Activated CD8-positive, alpha-beta memory T cell treated with anti-CD3 and anti-CD28 coated beads, Interleukin-2, amount 10 ng/mL, durations not matched to agents 7 days and 5 days (primary cell): ENCODE results near the gene ATF7IP. TPM values are rescaled to one million over a fixed set of nuclear protein-coding genes. Genes with fewer than 3 reads are reported as not detected.

ENCODE experiments used
- ATAC-seq: fragments of 150-1000 bp; cut with Tn5 transposase; one replicate; pipeline ENCODE4 v1.10.0; 2021; ENCODE audit warnings: moderate library complexity
- CTCF ChIA-PET: fragments of 350-600 bp; sonication (Branson Sonifier 250); formaldehyde crosslinking; loops from one replicate; lab custom pipeline; 2021; ENCODE audit warnings: antibody characterized with exemption; lab: Charles Lee
- DNase-seq: peaks from one replicate; pipeline ENCODE4 v3.0.0-alpha.2; 2020
- H3K27ac Mint-ChIP-seq: one replicate; pipeline ENCODE4 v1.8.0; 2021; ENCODE audit warnings: mild to moderate bottlenecking, mixed read lengths
- H3K27me3 Mint-ChIP-seq: one replicate; pipeline ENCODE4 v1.8.0; 2021; ENCODE audit warnings: mixed read lengths
- H3K36me3 Mint-ChIP-seq: one replicate; pipeline ENCODE4 v1.8.0; 2021; ENCODE audit warnings: mild to moderate bottlenecking, mixed read lengths
- H3K4me1 Mint-ChIP-seq: one replicate; pipeline ENCODE4 v1.8.0; 2021; ENCODE audit warnings: mixed read lengths
- H3K4me3 Mint-ChIP-seq: one replicate; pipeline ENCODE4 v1.8.0; 2021; ENCODE audit warnings: mild to moderate bottlenecking, moderate library complexity, mixed read lengths
- H3K9me3 Mint-ChIP-seq: one replicate; pipeline ENCODE4 v1.8.0; 2022; ENCODE audit warnings: low read depth, mixed read lengths
- total RNA-seq, 2 experiments: library from RNA; stranded (reverse); gene quantifications; one replicate each; pipeline ENCODE4 v1.2.3, GENCODE V29; 2021

The ATF7IP gene
- total RNA-seq, 2 experiments from 2014 or later: 115 to 144 TPM

GRCh38 chr12:14356147-14356546, 9.3 kb upstream of the ATF7IP start:
- Mint-ChIP-seq H3K27me3 (no peaks in the 10 kb centered on the region), H3K4me3 (no peak overlapping the region), H3K9me3 (peaks cover 11% of the 10 kb centered on the region), H3K4me1 (no peaks in the 10 kb centered on the region), H3K36me3 (peaks cover 3% of the 10 kb centered on the region), H3K27ac (no peak overlapping the region)
- no peak for ATAC-seq
- CTCF ChIA-PET: interaction anchor here (0.8 kb wide), 1 partner anchor 9 kb away, joined by 3 read pairs; the partner anchor contains the start of gene ATF7IP
- no peak for DNase-seq

DNA sequence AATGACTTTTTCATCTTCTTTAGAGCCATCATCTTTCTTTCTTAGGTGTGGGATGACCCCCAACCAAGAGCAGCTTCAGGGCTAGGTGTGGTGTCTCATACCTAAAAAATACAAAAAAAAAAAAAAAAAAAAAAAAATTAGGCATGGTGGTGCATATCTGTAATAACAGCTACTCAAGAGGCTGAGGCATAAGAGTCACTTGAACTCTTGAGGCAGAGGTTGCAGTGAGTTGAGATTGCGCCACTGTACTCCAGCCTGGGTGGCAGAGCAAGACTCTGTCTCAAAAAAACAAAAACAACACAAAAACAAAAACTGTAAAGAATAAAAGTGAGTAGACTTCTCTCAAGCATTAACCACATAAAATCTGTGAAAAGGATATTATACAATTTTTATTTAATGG, 8.0 kb upstream of the ATF7IP start:
- Mint-ChIP-seq H3K9me3 (peaks cover 11% of the 10 kb centered on the region), H3K4me3 (no peak overlapping the region), H3K27ac (no peak overlapping the region), H3K36me3 (peaks cover 4% of the 10 kb centered on the region), H3K27me3 (no peaks in the 10 kb centered on the region), H3K4me1 (peaks cover 4% of the 10 kb centered on the region)
- DNase-seq (no peak), ATAC-seq (no peak)
- CTCF ChIA-PET: no interaction called here

GRCh38 chr12:14362352-14362751, 3.1 kb upstream of the ATF7IP start:
- peaks cover 16% of the 10 kb centered on the region for H3K4me1 Mint-ChIP-seq
- H3K27me3 Mint-ChIP-seq: peaks cover 3% of the 10 kb centered on the region
- ATAC-seq: no peak
- DNase-seq: no peak
- H3K36me3 Mint-ChIP-seq: peaks cover 14% of the 10 kb centered on the region
- H3K27ac Mint-ChIP-seq: no peak overlapping the region
- H3K4me3 Mint-ChIP-seq: no peak overlapping the region
- CTCF ChIA-PET: interaction anchor here (1.7 to 1.8 kb wide), 2 partner anchors 92 to 105 kb away, joined by 3 to 4 read pairs; no protein-coding TSS in a partner anchor
- no peaks in the 10 kb centered on the region for H3K9me3 Mint-ChIP-seq

DNA sequence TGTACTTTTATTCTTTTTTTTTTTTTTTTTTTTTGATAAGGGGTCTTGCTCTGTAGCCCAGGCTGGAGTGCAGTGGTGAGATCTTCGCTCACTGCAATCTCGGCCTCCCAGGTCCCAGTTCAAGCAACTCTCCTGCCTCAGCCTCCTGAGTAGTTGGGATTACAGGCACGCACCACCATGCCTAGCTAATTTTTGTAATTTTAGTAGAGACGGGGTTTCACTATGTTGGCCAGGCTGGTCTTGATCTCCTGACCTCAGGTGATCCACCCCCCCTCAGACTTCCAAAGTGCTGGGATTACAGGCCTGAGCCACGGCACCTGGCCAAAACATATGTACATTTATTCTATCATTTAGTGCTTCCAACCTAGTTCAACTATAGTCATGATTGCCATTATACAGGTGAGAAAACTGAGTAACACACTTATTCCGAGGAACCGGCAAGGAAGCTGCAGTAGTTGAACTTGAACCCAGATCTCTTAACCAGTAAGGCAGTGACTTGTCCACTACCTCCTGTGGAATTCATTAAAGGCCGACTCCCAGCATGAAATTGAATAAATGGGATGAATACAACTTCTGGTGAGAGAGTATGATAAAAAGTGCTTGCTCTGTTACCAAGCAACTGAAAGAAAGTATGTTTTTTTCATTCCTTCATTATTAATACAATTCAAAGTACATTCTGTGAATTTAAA, 755 bp upstream of the ATF7IP start:
- no peak for ATAC-seq
- H3K4me1 Mint-ChIP-seq: peaks cover 27% of the 10 kb centered on the region
- no peaks in the 10 kb centered on the region for H3K9me3 Mint-ChIP-seq
- DNase-seq: no peak
- peaks cover 3% of the 10 kb centered on the region for H3K27me3 Mint-ChIP-seq
- peaks cover 23% of the 10 kb centered on the region for H3K36me3 Mint-ChIP-seq
- H3K27ac Mint-ChIP-seq: peak overlapping the region; percentile 97
- CTCF ChIA-PET: interaction anchor here (0.7 to 3.1 kb wide), 18 partner anchors 21 to 531 kb away, joined by 3 to 58 read pairs (median 9); no protein-coding TSS in a partner anchor
- H3K4me3 Mint-ChIP-seq: peak overlapping the region; percentile 80

DNA sequence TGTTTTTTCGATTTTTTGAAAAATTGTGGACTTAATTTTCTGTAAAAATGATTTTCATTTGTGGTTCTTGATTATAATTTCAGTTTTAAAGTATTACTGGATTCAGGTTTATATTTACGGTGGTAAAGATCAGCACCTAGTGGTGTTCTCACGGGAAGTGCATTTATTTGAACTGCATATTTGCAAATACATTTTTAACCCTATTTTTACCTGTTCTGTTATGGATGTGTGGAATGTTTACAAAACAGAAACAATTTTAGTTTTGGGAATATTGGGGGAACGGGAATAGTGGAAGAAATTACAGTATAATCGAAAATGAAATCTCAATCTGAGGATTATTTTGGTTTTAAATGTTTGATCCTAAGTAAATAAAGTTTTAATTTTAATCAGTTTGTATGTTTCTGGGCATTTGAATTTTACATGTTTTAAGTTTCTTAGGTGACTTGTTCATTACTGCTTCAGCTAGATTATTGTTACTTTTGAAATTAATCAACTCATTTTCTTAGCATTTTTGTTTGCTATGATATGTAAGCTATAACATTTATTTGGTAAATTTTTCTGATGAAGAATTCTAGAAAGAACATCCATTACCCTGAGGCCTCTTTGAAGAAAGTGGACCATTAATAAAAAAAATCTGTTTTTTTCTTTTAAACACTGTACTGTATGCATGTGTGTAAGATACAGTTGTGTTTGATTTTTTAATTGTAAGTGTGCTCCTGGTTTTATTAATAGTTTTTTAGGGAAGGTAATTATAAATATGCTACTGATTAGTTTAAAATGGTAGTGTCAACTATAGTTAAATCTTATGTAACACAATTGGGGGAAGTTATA, 942 bp downstream of the ATF7IP start:
- CTCF ChIA-PET: interaction anchor here (0.8 to 3.1 kb wide), 22 partner anchors 20 to 407 kb away, joined by 3 to 58 read pairs (median 8); no protein-coding TSS in a partner anchor
- no peak for DNase-seq
- peaks cover 32% of the 10 kb centered on the region for H3K36me3 Mint-ChIP-seq
- H3K9me3 Mint-ChIP-seq: no peaks in the 10 kb centered on the region
- peak overlapping the region; percentile 80 for H3K4me3 Mint-ChIP-seq
- H3K27me3 Mint-ChIP-seq: peaks cover 3% of the 10 kb centered on the region
- no peak for ATAC-seq
- peak overlapping the region; percentile 97 for H3K27ac Mint-ChIP-seq
- peaks cover 39% of the 10 kb centered on the region for H3K4me1 Mint-ChIP-seq

DNA sequence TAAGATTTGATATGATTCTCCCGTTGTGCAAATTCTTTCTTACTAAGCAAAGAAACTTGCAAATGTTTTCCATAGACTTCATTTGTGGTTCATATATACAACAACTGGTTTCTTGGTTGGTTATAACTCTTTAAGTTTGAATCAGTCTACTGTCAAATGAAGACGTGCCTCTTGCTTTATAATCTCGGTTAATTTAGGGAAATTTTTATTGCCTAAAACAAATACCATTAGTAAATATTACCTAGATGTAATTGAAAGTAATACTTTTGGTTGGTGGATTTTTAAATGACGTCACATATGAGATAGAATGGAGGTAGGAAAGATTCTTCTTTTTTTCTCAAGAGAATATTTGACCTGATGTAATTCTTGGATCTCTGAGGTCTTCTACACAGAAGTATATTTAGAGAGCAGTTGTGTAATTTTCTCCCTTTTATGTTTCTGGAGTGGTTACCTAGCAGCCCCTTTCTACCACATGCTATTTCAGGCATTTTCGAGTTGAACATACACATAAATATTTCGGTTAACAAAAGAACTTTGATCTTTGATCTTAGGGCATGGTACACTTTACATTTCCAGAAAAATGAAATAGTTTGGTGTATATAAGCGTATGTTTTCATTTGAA, 1.7 kb downstream of the ATF7IP start:
- H3K4me3 Mint-ChIP-seq: peak overlapping the region; percentile 80
- H3K36me3 Mint-ChIP-seq: peaks cover 32% of the 10 kb centered on the region
- CTCF ChIA-PET: interaction anchor here (1.8 to 3.1 kb wide), 3 partner anchors 19 to 402 kb away, joined by 8 to 58 read pairs (median 19); no protein-coding TSS in a partner anchor
- peaks cover 45% of the 10 kb centered on the region for H3K4me1 Mint-ChIP-seq
- ATAC-seq (peak; percentile 9), DNase-seq (no peak)
- no peaks in the 10 kb centered on the region for H3K9me3 Mint-ChIP-seq
- H3K27me3 Mint-ChIP-seq: peaks cover 3% of the 10 kb centered on the region
- peak overlapping the region; percentile 97 for H3K27ac Mint-ChIP-seq

DNA sequence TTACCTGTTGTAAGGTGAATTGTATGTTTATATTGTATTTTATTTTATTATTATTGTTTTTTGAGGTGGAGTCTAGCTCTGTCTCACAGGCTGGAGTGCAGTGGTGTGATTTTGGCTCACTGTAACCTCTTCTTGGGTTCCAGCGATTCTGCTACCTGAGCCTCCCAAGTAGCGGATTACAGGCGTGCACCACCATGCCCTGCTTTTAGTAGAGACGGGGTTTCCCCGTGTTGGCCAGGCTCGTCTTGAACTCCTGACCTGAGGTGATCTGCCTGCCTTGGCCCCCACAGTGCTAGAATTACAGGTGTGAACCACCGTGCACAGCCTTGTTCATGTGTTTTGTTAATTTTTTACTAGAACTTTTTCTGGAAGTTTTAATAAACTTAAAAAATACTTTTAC, 3.8 kb downstream of the ATF7IP start:
- peak overlapping the region; percentile 84 for H3K27ac Mint-ChIP-seq

GRCh38 chr12:14373217-14373616, 7.7 kb downstream of the ATF7IP start:
- ATAC-seq (peak; percentile 40), DNase-seq (no peak)
- peak overlapping the region; percentile 52 for H3K4me3 Mint-ChIP-seq
- peak overlapping the region; percentile 82 for H3K27ac Mint-ChIP-seq
- H3K9me3 Mint-ChIP-seq: peaks cover 2% of the 10 kb centered on the region
- H3K27me3 Mint-ChIP-seq: no peaks in the 10 kb centered on the region
- CTCF ChIA-PET: interaction anchor here (1.0 to 6.7 kb wide), 2 partner anchors 13 to 34 kb away, joined by 3 to 61 read pairs; no protein-coding TSS in a partner anchor
- H3K36me3 Mint-ChIP-seq: peaks cover 51% of the 10 kb centered on the region
- peaks cover 56% of the 10 kb centered on the region for H3K4me1 Mint-ChIP-seq

More for the DNA sequence above, 3.8 kb downstream of the ATF7IP start:
- CTCF ChIA-PET: interaction anchor here (0.8 to 6.7 kb wide), 4 partner anchors 17 to 111 kb away, joined by 3 to 61 read pairs (median 4); no protein-coding TSS in a partner anchor
- H3K36me3 Mint-ChIP-seq: peaks cover 36% of the 10 kb centered on the region
- peaks cover 3% of the 10 kb centered on the region for H3K27me3 Mint-ChIP-seq
- peaks cover 54% of the 10 kb centered on the region for H3K4me1 Mint-ChIP-seq
- peaks cover 2% of the 10 kb centered on the region for H3K9me3 Mint-ChIP-seq
- DNase-seq (peak; percentile 55), ATAC-seq (no peak)
- peak overlapping the region; percentile 70 for H3K4me3 Mint-ChIP-seq

DNA sequence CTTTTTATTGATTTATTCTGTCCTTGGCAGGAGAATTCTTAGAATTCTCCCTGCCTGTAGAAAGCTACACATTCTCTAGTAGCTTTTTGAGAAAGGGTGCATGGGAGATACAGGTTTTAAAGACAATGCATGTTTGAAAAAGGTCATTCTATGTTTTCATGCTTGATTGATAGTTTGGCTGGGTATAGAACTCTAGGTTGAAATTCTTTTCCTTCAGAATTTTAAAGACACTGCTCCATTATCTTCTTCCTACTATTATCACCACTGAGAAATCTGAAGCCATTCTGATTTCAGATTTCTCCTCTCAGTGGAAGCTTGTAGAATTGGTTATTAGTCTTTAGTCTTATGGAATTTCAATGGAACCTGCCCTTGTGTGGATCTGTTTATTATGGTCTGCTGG, 14.0 kb downstream of the ATF7IP start:
- Mint-ChIP-seq H3K4me3 (no peak overlapping the region), H3K9me3 (peaks cover 18% of the 10 kb centered on the region), H3K4me1 (peaks cover 34% of the 10 kb centered on the region), H3K27ac (no peak overlapping the region), H3K27me3 (no peaks in the 10 kb centered on the region), H3K36me3 (peaks cover 76% of the 10 kb centered on the region)
- DNase-seq (no peak), ATAC-seq (no peak)
- CTCF ChIA-PET: interaction anchor here (0.6 kb wide), 1 partner anchor 23 kb away, joined by 5 read pairs; no protein-coding TSS in a partner anchor

- ATAC-seq (peak; percentile 96), DNase-seq (peak; percentile 90)
- H3K9me3 Mint-ChIP-seq: peaks cover 5% of the 10 kb centered on the region
- H3K4me1 Mint-ChIP-seq: peaks cover 56% of the 10 kb centered on the region
- peaks cover 63% of the 10 kb centered on the region for H3K36me3 Mint-ChIP-seq
- no peaks in the 10 kb centered on the region for H3K27me3 Mint-ChIP-seq
- CTCF ChIA-PET: interaction anchor here (1.3 to 7.5 kb wide), 11 partner anchors 8 to 129 kb away, joined by 4 to 61 read pairs (median 7); partner anchors contain the start of gene ATF7IP
- H3K4me3 Mint-ChIP-seq: peak overlapping the region; percentile 79
- peak overlapping the region; percentile 98 for H3K27ac Mint-ChIP-seq
Measured at GRCh38 chr12:14384783-14385638, 19.5 kb downstream of the ATF7IP start.

DNA sequence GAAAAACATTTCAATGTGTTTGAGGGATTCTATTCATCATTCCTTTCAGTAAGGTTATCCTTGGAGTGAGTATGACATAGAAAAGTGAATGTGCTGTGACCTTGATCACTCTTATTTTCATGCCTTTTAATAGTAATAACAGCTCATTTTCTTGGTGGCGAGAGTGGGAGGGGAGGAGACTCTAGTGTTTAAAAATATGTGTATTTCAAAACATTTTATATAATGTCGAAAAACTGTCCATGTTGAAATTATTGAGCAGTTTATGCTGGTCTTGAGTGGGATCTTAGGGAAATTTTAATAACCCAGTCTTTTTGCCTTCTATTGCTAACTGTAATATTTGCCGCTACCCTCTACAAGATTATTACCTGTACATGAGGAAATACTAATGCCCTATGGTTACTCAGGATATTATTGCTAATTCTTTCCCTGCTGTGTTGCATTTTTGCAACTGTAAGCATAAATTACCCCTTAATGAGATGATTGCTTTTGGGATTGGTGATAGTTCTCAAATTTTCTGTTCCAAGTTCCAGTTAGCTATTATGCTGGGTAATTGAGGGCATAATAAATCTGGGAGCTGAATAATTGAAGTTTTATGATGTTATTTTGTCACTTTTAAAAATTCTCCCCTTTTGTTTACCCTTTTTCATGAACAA, 21.9 kb downstream of the ATF7IP start:
- Mint-ChIP-seq H3K9me3 (no peaks in the 10 kb centered on the region), H3K36me3 (peaks cover 64% of the 10 kb centered on the region), H3K4me3 (peak overlapping the region; percentile 79), H3K4me1 (peaks cover 72% of the 10 kb centered on the region), H3K27ac (peak overlapping the region; percentile 91), H3K27me3 (no peaks in the 10 kb centered on the region)
- CTCF ChIA-PET: interaction anchor here (1.0 to 7.5 kb wide), 6 partner anchors 15 to 129 kb away, joined by 3 to 61 read pairs (median 18); partner anchors contain the start of gene ATF7IP
- no peak for DNase-seq
- no peak for ATAC-seq
